T-helper 17 cell (primary cell): ENCODE data around the gene CNTNAP5. TPM values are rescaled to one million over a fixed set of nuclear protein-coding genes. Genes with fewer than 3 reads are reported as not detected.

Experiments used
- ATAC-seq: fragments of 150-1000 bp; cut with Tn5 transposase; 2 replicates; pipeline ENCODE4 v1.10.0; 2021; ENCODE audit warnings: mild to moderate bottlenecking, moderate library complexity
- DNase-seq, 3 donors: peaks; one replicate each; pipeline versions ENCODE4 v3.0.0 to v3.0.0-alpha.2; 2020 to 2021
- H3K9me3 ChIP-seq: one replicate; pipeline ENCODE4 v1.7.0; 2013; ENCODE audit warnings: low read length, mild to moderate bottlenecking; ENCODE audit not compliant: control insufficient read depth, poor library complexity, severe bottlenecking
- H3K27ac Mint-ChIP-seq: one replicate; pipeline ENCODE4 v1.8.0; 2022; ENCODE audit warnings: mild to moderate bottlenecking, moderate library complexity, mixed read lengths
- H3K27me3 Mint-ChIP-seq: one replicate; pipeline ENCODE4 v1.8.0; 2022; ENCODE audit warnings: mixed read lengths
- H3K36me3 Mint-ChIP-seq: one replicate; pipeline ENCODE4 v1.8.0; 2022; ENCODE audit warnings: low read depth, mixed read lengths
- H3K4me1 Mint-ChIP-seq: one replicate; pipeline ENCODE4 v1.8.0; 2022; ENCODE audit warnings: mild to moderate bottlenecking, mixed read lengths
- H3K4me3 Mint-ChIP-seq: one replicate; pipeline ENCODE4 v1.8.0; 2022; ENCODE audit warnings: mild to moderate bottlenecking, moderate library complexity, mixed read lengths
- total RNA-seq, 4 donors: library from RNA in 2 of 4; stranded (reverse) in 2 of 4; gene quantifications; one replicate each; pipeline ENCODE4 v1.2.3 and lab custom pipeline; 2022 to 2026

CNTNAP5 gene
- total RNA-seq, 2 donors from 2014 or later, result not detected

GRCh38 chr2:124080281-124081153 is 55.4 kb downstream of the CNTNAP5 start:
- Mint-ChIP-seq H3K27ac (no peak overlapping the region), H3K4me1 (no peaks in the 10 kb centered on the region), H3K4me3 (no peak overlapping the region), H3K36me3 (no peaks in the 10 kb centered on the region), H3K27me3 (no peaks in the 10 kb centered on the region)
- no peak for DNase-seq
- no peak for ATAC-seq
- H3K9me3 ChIP-seq, result no peaks in the 10 kb centered on the region

DNA sequence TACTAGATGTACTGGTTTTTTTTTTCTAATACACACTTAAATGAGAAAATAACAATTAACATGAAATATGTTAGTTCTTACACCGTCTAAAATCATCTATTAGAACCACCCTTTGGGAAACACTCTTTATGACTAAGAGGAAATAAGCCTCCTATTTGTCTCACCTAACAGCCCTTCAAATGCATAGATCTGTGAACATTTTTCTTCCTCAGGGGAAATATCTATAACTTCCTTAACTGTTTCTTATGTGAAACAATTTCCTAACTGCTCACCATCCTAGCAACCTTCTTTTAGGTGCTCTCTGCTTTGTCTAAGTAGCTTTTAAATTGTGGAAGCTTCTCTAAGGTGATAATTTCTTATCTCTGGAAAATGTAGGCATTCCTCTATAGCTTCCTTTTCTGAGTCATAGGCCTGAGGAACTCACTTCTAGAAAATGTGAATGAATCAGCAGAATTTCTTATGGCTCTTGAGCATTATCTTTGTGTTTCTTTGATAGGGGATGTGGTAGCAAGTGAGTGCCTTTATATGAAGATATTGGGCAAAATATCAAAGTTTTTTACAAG is 56.1 kb downstream of the CNTNAP5 start:
- Mint-ChIP-seq H3K4me1 (no peaks in the 10 kb centered on the region), H3K27me3 (no peaks in the 10 kb centered on the region), H3K4me3 (no peak overlapping the region), H3K27ac (no peak overlapping the region), H3K36me3 (no peaks in the 10 kb centered on the region)
- no peak for ATAC-seq
- no peaks in the 10 kb centered on the region for H3K9me3 ChIP-seq
- DNase-seq, result no peak

GRCh38 chr2:124088616-124089015 is 63.5 kb downstream of the CNTNAP5 start:
- no peaks in the 10 kb centered on the region for H3K27me3 Mint-ChIP-seq
- no peaks in the 10 kb centered on the region for H3K9me3 ChIP-seq
- no peaks in the 10 kb centered on the region for H3K4me1 Mint-ChIP-seq
- no peak overlapping the region for H3K4me3 Mint-ChIP-seq
- DNase-seq, result no peak
- ATAC-seq, result no peak
- H3K36me3 Mint-ChIP-seq, result no peaks in the 10 kb centered on the region
- H3K27ac Mint-ChIP-seq, result no peak overlapping the region

DNA sequence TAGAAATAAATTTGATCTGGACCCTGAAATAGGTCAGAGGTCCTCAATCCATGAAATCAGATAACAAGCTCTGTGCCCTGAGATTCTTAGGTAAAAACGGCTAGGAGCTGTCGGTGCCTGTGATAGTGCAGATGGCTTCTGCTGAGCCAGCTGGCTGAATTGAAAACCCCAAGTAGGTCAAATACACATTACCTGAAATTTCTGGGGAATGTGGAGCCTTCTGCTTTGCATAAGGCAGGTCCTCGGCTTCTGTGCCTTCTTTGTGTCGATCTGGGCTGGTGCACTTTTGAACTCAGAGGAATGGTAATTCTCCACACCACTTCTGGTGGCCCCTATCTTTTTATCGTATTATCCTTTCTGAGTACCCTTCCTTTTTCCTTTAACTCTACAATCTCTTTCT is 66.6 kb downstream of the CNTNAP5 start:
- H3K4me1 Mint-ChIP-seq, result no peaks in the 10 kb centered on the region

DNA sequence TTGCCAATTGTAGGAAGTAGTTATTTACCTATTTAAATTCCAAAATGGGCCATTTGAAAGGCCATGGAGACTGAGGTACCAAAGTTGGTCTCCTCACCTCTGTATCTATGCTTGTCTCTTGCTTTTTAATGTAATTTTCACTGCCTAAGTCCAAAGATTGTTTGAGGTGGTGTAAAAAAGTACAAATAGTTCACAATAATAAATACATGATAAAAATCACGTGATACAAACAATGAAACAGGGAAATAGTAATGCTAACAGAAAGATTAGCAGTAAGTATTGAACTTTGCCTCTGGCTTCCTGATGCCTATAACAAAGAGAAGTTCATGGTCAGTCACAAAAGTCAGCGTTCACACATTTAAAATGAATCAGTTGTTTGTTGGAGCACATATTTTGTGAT is 67.6 kb downstream of the CNTNAP5 start:
- Mint-ChIP-seq H3K27me3 (no peaks in the 10 kb centered on the region), H3K4me1 (no peaks in the 10 kb centered on the region), H3K36me3 (no peaks in the 10 kb centered on the region), H3K4me3 (no peak overlapping the region), H3K27ac (no peak overlapping the region)
- no peaks in the 10 kb centered on the region for H3K9me3 ChIP-seq
- ATAC-seq (no peak), DNase-seq (no peak)

More for the DNA sequence above, 66.6 kb downstream of the CNTNAP5 start:
- no peak overlapping the region for H3K27ac Mint-ChIP-seq
- H3K9me3 ChIP-seq, result no peaks in the 10 kb centered on the region
- H3K27me3 Mint-ChIP-seq, result no peaks in the 10 kb centered on the region
- no peak for DNase-seq
- no peaks in the 10 kb centered on the region for H3K36me3 Mint-ChIP-seq
- no peak for ATAC-seq
- H3K4me3 Mint-ChIP-seq, result no peak overlapping the region

- H3K9me3 ChIP-seq, result no peaks in the 10 kb centered on the region
- Mint-ChIP-seq H3K4me1 (no peaks in the 10 kb centered on the region), H3K27me3 (no peaks in the 10 kb centered on the region), H3K4me3 (no peak overlapping the region), H3K36me3 (no peaks in the 10 kb centered on the region), H3K27ac (no peak overlapping the region)
- ATAC-seq (no peak), DNase-seq (no peak)
Measured at GRCh38 chr2:124104914-124105313, 79.8 kb downstream of the CNTNAP5 start.

DNA sequence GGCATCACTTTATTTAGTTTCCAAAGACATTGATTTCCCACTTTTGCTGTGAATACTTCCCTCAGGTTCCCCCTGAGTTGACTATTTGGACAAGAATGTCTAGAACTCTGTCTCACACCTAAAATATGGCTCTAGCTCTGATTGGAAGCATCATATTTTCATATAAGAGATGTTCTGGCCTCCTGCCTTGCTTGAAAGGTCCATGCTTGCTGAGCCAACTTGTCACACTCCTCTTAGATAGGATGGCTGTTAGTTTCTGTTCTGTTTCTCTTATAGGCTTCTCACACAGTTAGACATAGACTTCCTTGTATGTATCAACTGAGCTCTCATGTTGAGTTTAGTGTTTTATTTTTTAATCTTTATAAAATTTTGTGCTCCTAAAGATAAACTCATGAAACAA is 87.1 kb downstream of the CNTNAP5 start:
- no peaks in the 10 kb centered on the region for H3K9me3 ChIP-seq
- Mint-ChIP-seq H3K4me3 (no peak overlapping the region), H3K4me1 (no peaks in the 10 kb centered on the region), H3K36me3 (no peaks in the 10 kb centered on the region), H3K27me3 (no peaks in the 10 kb centered on the region), H3K27ac (no peak overlapping the region)
- DNase-seq, result no peak
- no peak for ATAC-seq

- Mint-ChIP-seq H3K27ac (no peak overlapping the region), H3K4me1 (no peaks in the 10 kb centered on the region), H3K4me3 (no peak overlapping the region), H3K27me3 (no peaks in the 10 kb centered on the region), H3K36me3 (no peaks in the 10 kb centered on the region)
- H3K9me3 ChIP-seq, result no peaks in the 10 kb centered on the region
- DNase-seq (no peak), ATAC-seq (no peak)
Measured at GRCh38 chr2:124112966-124113365, 87.9 kb downstream of the CNTNAP5 start.

DNA sequence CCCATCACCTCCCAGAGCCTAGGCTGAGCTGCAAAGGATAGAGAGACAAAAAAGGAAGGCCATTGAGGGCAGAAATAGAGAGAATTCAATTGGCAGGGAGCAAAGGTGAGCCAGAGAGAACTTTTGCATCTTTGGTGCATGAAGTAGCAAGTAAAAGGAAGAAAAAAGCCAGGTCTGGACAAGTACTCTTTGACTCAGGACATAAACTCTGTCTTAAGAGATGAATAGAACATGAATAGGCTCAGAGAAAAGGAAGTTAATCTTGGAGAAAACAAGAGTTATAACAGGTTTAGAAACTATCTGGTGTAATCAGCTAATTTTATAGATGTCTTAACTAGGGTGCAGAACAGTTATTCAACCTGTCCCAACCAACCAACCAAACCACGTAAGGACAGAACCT is 95.2 kb downstream of the CNTNAP5 start:
- no peaks in the 10 kb centered on the region for H3K4me1 Mint-ChIP-seq
- H3K27me3 Mint-ChIP-seq, result no peaks in the 10 kb centered on the region
- no peak for ATAC-seq

GRCh38 chr2:124121106-124121505 is 96.0 kb downstream of the CNTNAP5 start:
- no peak overlapping the region for H3K27ac Mint-ChIP-seq

More for the DNA sequence above, 95.2 kb downstream of the CNTNAP5 start:
- no peak for DNase-seq
- H3K36me3 Mint-ChIP-seq, result no peaks in the 10 kb centered on the region
- no peak overlapping the region for H3K27ac Mint-ChIP-seq
- no peaks in the 10 kb centered on the region for H3K9me3 ChIP-seq
- H3K4me3 Mint-ChIP-seq, result no peak overlapping the region

DNA sequence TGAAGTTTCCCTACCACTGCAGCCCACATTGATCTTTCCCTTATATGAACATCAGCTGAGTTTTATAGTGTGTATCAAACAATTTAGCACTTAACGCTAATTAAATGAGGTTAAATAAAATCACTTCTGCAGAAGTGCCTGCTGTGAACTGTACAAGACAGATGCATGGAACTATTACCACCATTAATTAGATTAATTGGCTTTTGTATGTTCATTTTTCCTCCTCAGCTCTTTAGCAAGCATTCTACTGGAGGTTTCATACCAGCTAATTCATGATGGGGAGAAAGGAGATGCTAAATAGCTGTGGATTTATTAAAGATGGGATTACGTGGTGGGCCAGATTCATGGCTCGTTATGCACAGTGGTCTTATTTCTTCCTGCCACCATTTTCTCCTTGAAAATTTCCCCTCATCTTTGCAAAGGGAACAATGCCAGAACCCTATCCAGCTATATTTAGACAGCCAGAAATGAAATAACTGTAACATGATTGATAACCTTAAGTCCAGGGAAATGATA is 96.7 kb downstream of the CNTNAP5 start:
- H3K4me3 Mint-ChIP-seq, result no peak overlapping the region
- no peak for DNase-seq
- no peaks in the 10 kb centered on the region for H3K27me3 Mint-ChIP-seq
- no peak for ATAC-seq
- no peaks in the 10 kb centered on the region for H3K9me3 ChIP-seq
- H3K36me3 Mint-ChIP-seq, result no peaks in the 10 kb centered on the region
- H3K27ac Mint-ChIP-seq, result no peak overlapping the region
- no peaks in the 10 kb centered on the region for H3K4me1 Mint-ChIP-seq

More at GRCh38 chr2:124121106-124121505, 96.0 kb downstream of the CNTNAP5 start:
- no peaks in the 10 kb centered on the region for H3K9me3 ChIP-seq
- H3K4me3 Mint-ChIP-seq, result no peak overlapping the region
- ATAC-seq (no peak), DNase-seq (no peak)
- no peaks in the 10 kb centered on the region for H3K27me3 Mint-ChIP-seq
- no peaks in the 10 kb centered on the region for H3K4me1 Mint-ChIP-seq
- H3K36me3 Mint-ChIP-seq, result no peaks in the 10 kb centered on the region

GRCh38 chr2:124122340-124122739 is 97.3 kb downstream of the CNTNAP5 start:
- H3K9me3 ChIP-seq, result no peaks in the 10 kb centered on the region
- H3K36me3 Mint-ChIP-seq, result no peaks in the 10 kb centered on the region
- DNase-seq (no peak), ATAC-seq (no peak)
- H3K4me3 Mint-ChIP-seq, result no peak overlapping the region
- no peaks in the 10 kb centered on the region for H3K4me1 Mint-ChIP-seq
- H3K27me3 Mint-ChIP-seq, result no peaks in the 10 kb centered on the region
- H3K27ac Mint-ChIP-seq, result no peak overlapping the region

GRCh38 chr2:124131276-124131675 is 106.2 kb downstream of the CNTNAP5 start:
- Mint-ChIP-seq H3K4me1 (no peaks in the 10 kb centered on the region), H3K4me3 (no peak overlapping the region), H3K27me3 (no peaks in the 10 kb centered on the region), H3K27ac (no peak overlapping the region), H3K36me3 (no peaks in the 10 kb centered on the region)
- no peak for DNase-seq
- peaks cover 2% of the 10 kb centered on the region for H3K9me3 ChIP-seq
- no peak for ATAC-seq

GRCh38 chr2:124136110-124136509 is 111.0 kb downstream of the CNTNAP5 start:
- Mint-ChIP-seq H3K4me3 (no peak overlapping the region), H3K4me1 (no peaks in the 10 kb centered on the region), H3K27me3 (no peaks in the 10 kb centered on the region), H3K27ac (no peak overlapping the region), H3K36me3 (no peaks in the 10 kb centered on the region)
- no peak for ATAC-seq
- no peak for DNase-seq
- H3K9me3 ChIP-seq, result peaks cover 2% of the 10 kb centered on the region
